ENCODE measurements around the gene CRTC3. TPM values are rescaled to one million over a fixed set of nuclear protein-coding genes. Genes with fewer than 3 reads are reported as not detected.

CRTC3 gene
- total and polyA plus RNA-seq, 2 of the 4 experiments (the other 2 are of a cell fraction): 4.7 to 14.8 TPM

- Histone ChIP-seq H2BK5ac (ENCODE audit: low read depth, low read length, poor library complexity, severe bottlenecking) (no peak overlapping the region), H3K9me1 (ENCODE audit: insufficient read depth, low read length) (peaks cover 10% of the 10 kb centered on the region), H3K27ac (ENCODE audit: insufficient read depth, low read length) (no peak overlapping the region), H2AFZ (replicated peaks; ENCODE audit: low read length, poor library complexity) (no peak overlapping the region), H3K27me3 (ENCODE audit: control insufficient read depth, insufficient read depth, low read length) (no peaks in the 10 kb centered on the region), H2BK120ac (ENCODE audit: low read depth, low read length) (no peak overlapping the region), H2AK9ac (replicated peaks; ENCODE audit: low read depth, low read length, poor library complexity) (no peak overlapping the region), H4K20me1 (ENCODE audit: insufficient read depth, low read length) (no peaks in the 10 kb centered on the region), H3K18ac (ENCODE audit: low read depth, low read length) (no peak overlapping the region), H3K36me3 (ENCODE audit: control insufficient read depth, insufficient read depth, low read length) (peaks cover 40% of the 10 kb centered on the region), H4K8ac (ENCODE audit: low read depth in 2 of 2, low read length in 2 of 2) (no peak overlapping the region), H3K4ac (ENCODE audit: low read depth, low read length) (no peak overlapping the region), H3K4me1 (ENCODE audit: control insufficient read depth, insufficient read depth, low read length) (peaks cover 4% of the 10 kb centered on the region), H3K9me3 (ENCODE audit: control insufficient read depth, insufficient read depth, low read length) (no peaks in the 10 kb centered on the region), H3K4me2 (ENCODE audit: low read depth, low read length) (no peak overlapping the region), H2AK5ac (ENCODE audit: low read depth, low read length) (no peak overlapping the region), H3K14ac (replicated peaks; ENCODE audit: low read depth, low read length) (no peak overlapping the region), H2BK20ac (ENCODE audit: low read depth, low read length) (no peak overlapping the region), H4K91ac (ENCODE audit: insufficient read depth, low read depth, low read length) (no peak overlapping the region), H3K79me1 (ENCODE audit: low read depth in 1 of 2, low read length in 2 of 2) (peaks cover 21 to 28% of the 10 kb centered on the region in 2 experiments), H2BK15ac (ENCODE audit: low read depth, low read length) (no peak overlapping the region), H3K23ac (ENCODE audit: low read depth, low read length) (no peak overlapping the region), H3K56ac (ENCODE audit: extremely low read depth, insufficient read depth, low read length) (no peak overlapping the region), H3K9ac (ENCODE audit: low read depth, low read length) (no peak overlapping the region), H3K4me3 (ENCODE audit: insufficient read depth, low read depth, low read length) (no peak overlapping the region), H4K5ac (ENCODE audit: low read depth, low read length) (no peak overlapping the region)
- in situ Hi-C loops (cut with MboI; ENCODE audit: low sequenced_read_pairs) (no loop called here), intact Hi-C loops (cut with micrococcal nuclease) (no loop called here), dilution Hi-C loops (cut with HindIII; ENCODE audit: low sequenced_read_pairs, unreplicated experiment) (no loop called here)
- DNase-seq: no peak
- ChIA-PET POLR2A (ENCODE audit: unreplicated experiment) (no interaction called here), CTCF (no interaction called here)
- no CpG with 5 or more reads among the region's 8 CpGs for WGBS, 2 experiments (ENCODE audit: extremely low coverage in 2 of 2, insufficient read length in 1 of 2)
- no TSS peak for BruUV-seq (replicated peaks)
- no peak for TF ChIP-seq POLR2A (IDR thresholded peaks at IDR 0.05; ENCODE audit: low read depth, low read length)
- no peak for ATAC-seq (ENCODE audit: low read depth)
Measured at GRCh38 chr15:90487186-90487585, 42.5 kb upstream of the CRTC3 start.
